ENCODE data around the gene ZFAND3.

DNA sequence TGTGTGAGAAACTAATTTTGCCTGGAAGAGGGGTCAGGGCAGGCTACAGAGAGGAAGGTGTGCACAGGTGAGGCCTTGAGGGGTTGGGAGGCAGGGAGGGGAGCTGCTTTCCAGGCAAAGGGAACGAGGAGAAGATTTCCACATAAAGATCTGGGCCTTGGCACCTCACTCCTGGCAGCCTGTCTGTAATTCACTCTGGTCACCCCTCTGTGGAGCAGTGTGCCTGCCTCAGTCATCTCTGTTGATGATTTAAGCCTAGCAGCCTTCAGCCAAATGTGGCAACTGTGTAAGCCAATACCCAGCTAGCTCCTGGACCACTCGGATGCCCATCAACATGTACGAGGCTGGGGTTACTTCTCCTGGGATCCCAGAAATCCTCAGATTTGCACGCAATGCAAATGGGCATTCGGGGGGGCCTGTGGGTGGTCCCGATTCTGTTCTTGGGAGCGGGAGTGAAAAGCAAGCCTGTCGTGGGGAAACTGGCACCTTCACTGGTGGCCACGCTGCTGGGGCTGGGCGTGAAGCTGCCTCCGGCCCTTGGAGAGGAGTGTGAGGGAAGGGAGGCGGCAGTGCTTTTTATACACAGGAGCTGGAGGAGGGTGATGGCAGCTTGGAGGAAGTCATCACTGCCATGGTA, 360.4 kb downstream of the ZFAND3 start:
- TF ChIP-seq, protein P1, sequence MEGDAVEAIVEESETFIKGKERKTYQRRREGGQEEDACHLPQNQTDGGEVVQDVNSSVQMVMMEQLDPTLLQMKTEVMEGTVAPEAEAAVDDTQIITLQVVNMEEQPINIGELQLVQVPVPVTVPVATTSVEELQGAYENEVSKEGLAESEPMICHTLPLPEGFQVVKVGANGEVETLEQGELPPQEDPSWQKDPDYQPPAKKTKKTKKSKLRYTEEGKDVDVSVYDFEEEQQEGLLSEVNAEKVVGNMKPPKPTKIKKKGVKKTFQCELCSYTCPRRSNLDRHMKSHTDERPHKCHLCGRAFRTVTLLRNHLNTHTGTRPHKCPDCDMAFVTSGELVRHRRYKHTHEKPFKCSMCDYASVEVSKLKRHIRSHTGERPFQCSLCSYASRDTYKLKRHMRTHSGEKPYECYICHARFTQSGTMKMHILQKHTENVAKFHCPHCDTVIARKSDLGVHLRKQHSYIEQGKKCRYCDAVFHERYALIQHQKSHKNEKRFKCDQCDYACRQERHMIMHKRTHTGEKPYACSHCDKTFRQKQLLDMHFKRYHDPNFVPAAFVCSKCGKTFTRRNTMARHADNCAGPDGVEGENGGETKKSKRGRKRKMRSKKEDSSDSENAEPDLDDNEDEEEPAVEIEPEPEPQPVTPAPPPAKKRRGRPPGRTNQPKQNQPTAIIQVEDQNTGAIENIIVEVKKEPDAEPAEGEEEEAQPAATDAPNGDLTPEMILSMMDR (conservative IDR thresholded peaks at IDR 0.05; ENCODE audit: low read depth, low read length) = no peak
- TF ChIP-seq EZH2phosphoT487 (IDR thresholded peaks at IDR 0.05; ENCODE audit: borderline replicate concordance, low read length) (no peak), EZH2 (IDR thresholded peaks at IDR 0.05; ENCODE audit: low read length, unreplicated experiment) (no peak)

Data from PC-3 (cell line).